Endothelial cell (in vitro differentiated cells): ENCODE data around the gene HMOX2. TPM values are rescaled to one million over a fixed set of nuclear protein-coding genes. Genes with fewer than 3 reads are reported as not detected.
A peak's percentile ranks its signal among the peaks of the same experiment; 100 is the strongest.

Experiments used
- DNase-seq: peaks from one replicate; pipeline ENCODE4 v3.0.0; 2021; ENCODE audit warnings: low spot score
- H3K27ac Mint-ChIP-seq: one replicate; pipeline ENCODE4 v1.8.0; 2021; ENCODE audit warnings: mixed read lengths, inconsistent platforms; ENCODE audit not compliant: unreplicated experiment
- H3K27me3 Mint-ChIP-seq: one replicate; pipeline ENCODE4 v1.8.0; 2021; ENCODE audit warnings: mild to moderate bottlenecking, moderate library complexity, mixed read lengths, inconsistent platforms; ENCODE audit not compliant: unreplicated experiment
- H3K36me3 Mint-ChIP-seq: one replicate; pipeline ENCODE4 v1.8.0; 2021; ENCODE audit warnings: mild to moderate bottlenecking, low read depth, mixed read lengths, inconsistent platforms; ENCODE audit not compliant: unreplicated experiment
- H3K4me1 Mint-ChIP-seq: one replicate; pipeline ENCODE4 v1.8.0; 2021; ENCODE audit warnings: mild to moderate bottlenecking, mixed read lengths, inconsistent platforms; ENCODE audit not compliant: unreplicated experiment
- H3K4me3 Mint-ChIP-seq: one replicate; pipeline ENCODE4 v1.8.0; 2021; ENCODE audit warnings: mild to moderate bottlenecking, mixed read lengths, inconsistent platforms; ENCODE audit not compliant: unreplicated experiment
- H3K9me3 Mint-ChIP-seq: one replicate; pipeline ENCODE4 v1.8.0; 2021; ENCODE audit warnings: mixed read lengths, inconsistent platforms; ENCODE audit not compliant: unreplicated experiment
- CTCF ChIP-seq: fragments of 200-600 bp; sonication (generic); IDR thresholded peaks from one replicate; pipeline ENCODE4 v1.5.0; 2021; ENCODE audit warnings: antibody characterized with exemption; ENCODE audit not compliant: unreplicated experiment
- total RNA-seq: library from RNA; stranded (reverse); fragmentation: NEBNext Ultra II Directional; extraction: Animal tissue kit (Norgen Biotek cat#: 25700); gene quantifications from one replicate; pipeline ENCODE4 v1.2.1, GENCODE V29; 2021; ENCODE audit not compliant: unreplicated experiment

The HMOX2 gene
- total RNA-seq, 1 donor from 2014 or later = 225 TPM

DNA sequence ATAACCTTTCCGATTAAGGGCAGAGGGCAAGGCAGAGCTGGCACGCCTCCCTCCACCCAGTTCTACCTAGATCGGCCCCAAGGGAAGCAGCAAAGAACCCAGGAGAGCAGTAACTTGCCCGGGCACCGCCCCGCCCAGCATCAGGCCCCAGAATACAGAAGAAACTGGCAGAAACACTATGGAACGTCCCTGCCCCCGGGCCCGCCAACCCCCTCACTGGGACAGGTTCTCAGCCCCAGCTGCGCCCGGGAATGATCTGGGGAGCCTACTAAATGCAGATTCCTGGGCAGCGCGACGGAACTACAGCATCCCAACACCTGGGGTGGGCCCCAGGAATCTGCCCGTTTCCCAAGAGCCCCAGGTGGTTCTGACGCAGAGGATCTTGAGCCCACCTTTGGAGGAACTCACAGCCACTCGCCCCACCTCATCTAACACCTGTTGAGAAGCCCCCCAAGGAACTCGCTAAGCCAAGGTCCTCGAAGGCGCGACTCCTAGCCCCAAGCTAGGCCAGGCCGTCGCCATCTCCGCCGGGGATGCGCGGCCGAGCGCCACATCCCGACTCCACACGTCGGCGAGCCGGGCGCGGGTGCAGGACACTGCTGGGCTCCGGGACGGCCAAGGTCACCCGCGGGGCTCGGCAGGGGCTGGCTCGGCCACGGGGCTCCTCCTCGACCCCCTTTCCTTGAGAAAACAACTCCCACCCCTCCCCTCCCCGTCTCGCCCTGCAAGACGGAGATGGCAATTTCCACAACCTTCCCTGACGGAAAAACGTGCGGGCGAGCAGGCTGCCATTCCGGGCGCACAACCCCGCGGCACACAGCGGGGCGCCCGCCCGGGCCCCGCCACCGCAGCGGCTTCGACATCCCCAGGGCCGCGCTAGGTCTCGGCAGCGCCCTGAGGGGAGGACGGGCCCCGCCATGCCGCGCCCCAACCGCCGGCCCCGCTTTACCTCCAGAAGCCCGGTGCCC lies 61.5 kb downstream of the HMOX2 start:
- peak overlapping the region; percentile 92 for H3K4me3 Mint-ChIP-seq
- peak; percentile 25 for DNase-seq
- peaks cover 15% of the 10 kb centered on the region for H3K36me3 Mint-ChIP-seq
- H3K4me1 Mint-ChIP-seq = peaks cover 11% of the 10 kb centered on the region
- TF ChIP-seq CTCF = no peak
- H3K27me3 Mint-ChIP-seq = peaks cover 13% of the 10 kb centered on the region
- no peak overlapping the region for H3K27ac Mint-ChIP-seq
- peaks cover 8% of the 10 kb centered on the region for H3K9me3 Mint-ChIP-seq

GRCh38 chr16:4538350-4539235 lies 62.4 kb downstream of the HMOX2 start, which contains the start of gene CDIP1:
TSS of gene CDIP1 (minus strand) at chr16:4538773. CDS start at chr16:4514130, 24,643 bp downstream.
- DNase-seq = peak; percentile 96
- peaks cover 8% of the 10 kb centered on the region for H3K9me3 Mint-ChIP-seq

GRCh38 chr16:4539716-4540284 lies 63.6 kb downstream of the HMOX2 start:
- Mint-ChIP-seq H3K27me3 (peaks cover 13% of the 10 kb centered on the region), H3K27ac (no peak overlapping the region), H3K4me3 (peak overlapping the region; percentile 76), H3K9me3 (peaks cover 8% of the 10 kb centered on the region), H3K4me1 (peaks cover 7% of the 10 kb centered on the region), H3K36me3 (peaks cover 15% of the 10 kb centered on the region)
- no peak for DNase-seq
- TF ChIP-seq CTCF = no peak

More at GRCh38 chr16:4538350-4539235, 62.4 kb downstream of the HMOX2 start, which contains the start of gene CDIP1:
- peak within 1 kb of the TSS; percentile 92 for H3K4me3 Mint-ChIP-seq
- peaks cover 11% of the 10 kb centered on the region for H3K4me1 Mint-ChIP-seq
- H3K27ac Mint-ChIP-seq = peak within 1 kb of the TSS; percentile 30
- peak; percentile 19 for TF ChIP-seq CTCF
- peaks cover 15% of the 10 kb centered on the region for H3K36me3 Mint-ChIP-seq
- H3K27me3 Mint-ChIP-seq = peaks cover 13% of the 10 kb centered on the region

DNA sequence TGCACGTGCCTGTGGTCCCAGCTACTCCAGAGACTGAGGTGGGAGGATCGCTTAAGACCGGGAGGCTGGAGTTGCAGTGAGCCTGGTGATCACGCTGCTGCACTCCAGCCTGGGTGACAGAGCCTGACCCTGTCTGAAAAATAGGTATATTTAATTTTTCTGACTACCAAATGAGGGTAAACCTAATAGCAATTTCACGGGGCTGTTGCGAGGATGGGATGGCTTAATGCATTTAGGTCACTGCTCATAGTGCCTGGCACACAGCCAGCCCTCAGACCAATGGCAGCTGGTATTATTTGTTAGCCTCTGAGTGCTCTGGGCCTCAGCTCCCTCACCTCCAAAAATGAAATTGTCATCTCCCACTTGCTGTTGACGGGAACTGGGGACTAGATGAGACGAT lies 68.3 kb downstream of the HMOX2 start:
- DNase-seq = no peak
- peaks cover 7% of the 10 kb centered on the region for H3K36me3 Mint-ChIP-seq
- no peak overlapping the region for H3K27ac Mint-ChIP-seq
- H3K9me3 Mint-ChIP-seq = peaks cover 8% of the 10 kb centered on the region
- H3K4me1 Mint-ChIP-seq = no peaks in the 10 kb centered on the region
- H3K27me3 Mint-ChIP-seq = no peaks in the 10 kb centered on the region
- H3K4me3 Mint-ChIP-seq = no peak overlapping the region
- TF ChIP-seq CTCF = no peak
